Measurements from ENCODE around the gene CLEC19A. TPM values are rescaled to one million over a fixed set of nuclear protein-coding genes. Genes with fewer than 3 reads are reported as not detected.

CLEC19A gene
- total RNA-seq, 1 experiment from 2014 or later, result not detected

GRCh38 chr16:19323596-19323995 lies 38.1 kb downstream of the CLEC19A start:
- DNase-seq (ENCODE audit: low read depth), result no peak

- no peak for DNase-seq (ENCODE audit: low read depth)
Observed at GRCh38 chr16:19328364-19328763, 42.8 kb downstream of the CLEC19A start.

GRCh38 chr16:19329932-19330331 lies 44.4 kb downstream of the CLEC19A start:
- DNase-seq (ENCODE audit: low read depth), result peak; percentile 82

GRCh38 chr16:19330841-19331397 lies 45.4 kb downstream of the CLEC19A start:
- DNase-seq (ENCODE audit: low read depth), result peak; percentile 90

- no peak for DNase-seq (ENCODE audit: low read depth)
Observed at GRCh38 chr16:19331794-19332193, 46.3 kb downstream of the CLEC19A start.

GRCh38 chr16:19338335-19338734 lies 52.8 kb downstream of the CLEC19A start:
- no peak for DNase-seq (ENCODE audit: low read depth)

GRCh38 chr16:19344224-19344801 lies 58.8 kb downstream of the CLEC19A start:
- DNase-seq (ENCODE audit: low read depth), result peak; percentile 48

GRCh38 chr16:19344980-19345379 lies 59.4 kb downstream of the CLEC19A start:
- DNase-seq (ENCODE audit: low read depth), result no peak

- no peak for DNase-seq (ENCODE audit: low read depth)
Observed at GRCh38 chr16:19346335-19346922, 60.9 kb downstream of the CLEC19A start.

- no peak for DNase-seq (ENCODE audit: low read depth)
Observed at GRCh38 chr16:19348125-19348524, 62.6 kb downstream of the CLEC19A start.

GRCh38 chr16:19348578-19349315 lies 63.2 kb downstream of the CLEC19A start:
- peak; percentile 62 for DNase-seq (ENCODE audit: low read depth)

- no peak for DNase-seq (ENCODE audit: low read depth)
Observed at GRCh38 chr16:19354371-19354770, 68.8 kb downstream of the CLEC19A start.

GRCh38 chr16:19356024-19356952 lies 70.8 kb downstream of the CLEC19A start:
- DNase-seq (ENCODE audit: low read depth), result no peak

- DNase-seq (ENCODE audit: low read depth), result no peak
Observed at GRCh38 chr16:19359556-19359955, 74.0 kb downstream of the CLEC19A start.

Other genes starting within 250 kb of the CLEC19A start
- gene COQ7, start 218.1 kb upstream of the CLEC19A start, total RNA-seq (2014; rRNA removed; shearing (Covaris generic)), result 19.3 and 20.6 TPM in 2 replicates
- gene ITPRIPL2, start 171.8 kb upstream of the CLEC19A start, total RNA-seq (2014; rRNA removed; shearing (Covaris generic)), result 7.3 and 13.8 TPM in 2 replicates
- 0.39 and 0.81 TPM in 2 replicates for gene SYT17, start 117.5 kb upstream of the CLEC19A start, total RNA-seq (2014; rRNA removed; shearing (Covaris generic))
- 0.15 TPM in 1 of 2 replicates, not detected in the other for gene TMC5, start 132.2 kb downstream of the CLEC19A start, total RNA-seq (2014; rRNA removed; shearing (Covaris generic))
- gene GDE1, start 236.4 kb downstream of the CLEC19A start, total RNA-seq (2014; rRNA removed; shearing (Covaris generic)), result 62.4 and 65.7 TPM in 2 replicates
- 7.9 and 11.4 TPM in 2 replicates for gene CCP110, start 238.2 kb downstream of the CLEC19A start, total RNA-seq (2014; rRNA removed; shearing (Covaris generic))

Data from M059J (cell line).